Caki2 (cell line): Measurements from ENCODE around the gene TMC1. TPM values are rescaled to one million over a fixed set of nuclear protein-coding genes. Genes with fewer than 3 reads are reported as not detected.
"Not testable (repeated sequence)": the region's sequence is repeated elsewhere in the genome, so short reads cannot be mapped to it uniquely, and the experiment has no call there.

Experiments used
- DNase-seq: peaks from one replicate; pipeline ENCODE4 v3.0.0-alpha.2; 2015; ENCODE audit warnings: low read depth
- in situ Hi-C: cut with HindIII; loops from 2 replicates; pipeline ENCODE4 v1.10.0; 2016; ENCODE audit warnings: low sequenced_read_pairs, low pct_unique_long_range_greater_than_20kb, mixed read lengths
- total RNA-seq: library from RNA; depleted of rRNA; stranded (reverse); fragments of >200 nt; shearing (Covaris generic); gene quantifications from 2 replicates; pipeline ENCODE4 v1.2.3, GENCODE V29; 2014; ENCODE audit warnings: low replicate concordance

TMC1 gene
- total RNA-seq, 1 experiment from 2014 or later = not detected

DNA sequence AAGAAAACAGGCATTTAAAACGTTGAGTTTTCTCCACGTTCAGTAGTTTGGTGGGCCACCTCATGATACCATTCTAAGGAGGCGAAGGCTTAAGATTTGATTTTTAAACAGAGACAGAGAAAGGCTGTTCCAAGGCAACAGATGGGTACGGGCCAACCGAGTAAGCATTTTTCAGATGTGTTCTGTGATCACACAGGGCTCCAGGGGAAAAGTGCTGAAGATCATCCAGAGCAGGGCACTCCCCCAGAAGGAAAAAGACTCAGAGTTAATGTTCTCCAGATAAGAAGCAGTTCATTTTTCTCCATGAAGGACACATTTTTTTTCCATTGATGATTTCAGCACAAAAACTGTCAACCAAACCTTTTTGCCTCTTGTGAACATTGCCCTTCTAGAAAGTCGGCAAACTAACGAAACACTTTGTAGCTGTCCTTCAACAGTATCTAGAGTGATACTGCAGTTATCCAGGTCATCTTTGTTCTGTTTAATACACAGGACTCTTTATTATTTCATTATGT lies 292.7 kb downstream of the TMC1 start:
- in situ Hi-C loops = no loop called here
- no peak for DNase-seq

DNA sequence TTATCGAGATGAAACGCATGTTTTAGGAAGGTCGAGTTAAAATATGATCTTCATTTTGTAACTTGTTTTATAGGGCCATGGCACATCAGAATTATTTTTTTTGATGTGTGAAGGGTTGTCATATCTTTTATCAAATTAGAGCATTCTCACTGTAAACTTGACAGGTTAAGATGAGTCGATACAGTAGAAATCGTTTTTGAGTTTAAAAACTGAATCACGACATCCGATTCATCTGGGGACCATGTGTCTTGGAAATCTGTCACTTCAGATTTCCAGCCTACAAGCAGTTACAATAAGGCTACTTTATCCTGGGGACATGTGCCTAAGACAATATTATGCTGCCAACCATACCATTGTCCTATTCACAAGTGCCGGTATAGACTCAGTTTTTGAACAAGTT lies 295.3 kb downstream of the TMC1 start:
- no peak for DNase-seq
- in situ Hi-C loops = no loop called here

DNA sequence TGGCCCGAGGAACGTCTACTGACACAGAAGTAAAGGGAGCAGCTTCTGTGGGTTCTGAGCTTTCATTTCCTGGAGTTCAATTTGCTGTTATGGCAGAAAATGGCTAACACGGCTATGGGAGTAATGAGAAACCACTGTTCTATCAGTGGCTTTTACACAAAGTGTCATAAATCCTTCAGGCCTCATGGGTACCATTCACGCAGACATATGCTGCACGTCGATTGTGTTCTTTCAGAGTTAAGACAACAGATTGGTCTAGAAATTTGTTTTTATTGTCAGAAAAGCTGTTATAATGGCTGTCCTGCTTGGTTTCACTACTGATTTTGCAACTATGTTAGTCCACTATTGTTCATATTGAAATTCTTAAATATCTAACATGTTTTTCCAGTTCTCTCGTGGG lies 296.0 kb downstream of the TMC1 start:
- in situ Hi-C loops = no loop called here
- no peak for DNase-seq

DNA sequence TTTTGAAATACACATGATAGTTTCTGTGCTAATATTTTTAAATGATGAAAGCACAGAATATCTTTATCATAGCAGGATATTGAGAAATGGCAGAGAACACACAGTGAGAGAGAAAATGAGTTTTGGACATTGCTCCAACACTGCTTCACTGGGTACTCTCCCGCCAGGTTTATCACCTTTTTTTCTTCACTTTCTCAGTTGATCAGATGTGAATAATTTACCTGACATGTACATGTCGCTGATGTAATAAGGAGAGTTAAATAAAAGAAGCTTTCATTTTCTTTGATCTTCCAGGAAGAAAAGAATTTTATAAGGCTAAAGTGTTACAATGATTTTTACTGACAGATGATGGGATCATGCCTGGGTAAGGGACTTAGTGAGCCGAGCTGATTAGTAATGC lies 297.0 kb downstream of the TMC1 start:
- in situ Hi-C loops = no loop called here

DNA sequence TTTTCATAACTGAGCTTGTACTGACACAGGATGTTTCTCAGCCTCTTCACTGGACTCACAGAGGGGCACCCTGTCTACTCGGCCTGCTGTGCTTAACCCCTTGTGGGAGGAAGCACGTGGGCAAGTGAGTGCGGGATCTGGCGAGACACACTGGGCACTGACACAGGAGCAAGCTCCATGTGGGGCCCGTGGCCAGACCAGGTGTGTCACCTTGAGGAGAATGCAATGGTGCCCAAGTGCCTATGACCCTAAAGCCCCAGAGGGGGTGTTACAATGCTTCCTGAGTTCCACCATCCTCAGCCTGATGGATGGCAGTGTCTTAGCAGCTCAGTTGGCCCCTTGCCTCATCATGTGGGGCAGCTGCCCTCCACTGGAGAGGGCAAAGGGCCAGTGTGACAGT lies 302.6 kb downstream of the TMC1 start:
- in situ Hi-C loops = no loop called here
- DNase-seq = no peak

More for the DNA sequence above, 297.0 kb downstream of the TMC1 start:
- DNase-seq = no peak

DNA sequence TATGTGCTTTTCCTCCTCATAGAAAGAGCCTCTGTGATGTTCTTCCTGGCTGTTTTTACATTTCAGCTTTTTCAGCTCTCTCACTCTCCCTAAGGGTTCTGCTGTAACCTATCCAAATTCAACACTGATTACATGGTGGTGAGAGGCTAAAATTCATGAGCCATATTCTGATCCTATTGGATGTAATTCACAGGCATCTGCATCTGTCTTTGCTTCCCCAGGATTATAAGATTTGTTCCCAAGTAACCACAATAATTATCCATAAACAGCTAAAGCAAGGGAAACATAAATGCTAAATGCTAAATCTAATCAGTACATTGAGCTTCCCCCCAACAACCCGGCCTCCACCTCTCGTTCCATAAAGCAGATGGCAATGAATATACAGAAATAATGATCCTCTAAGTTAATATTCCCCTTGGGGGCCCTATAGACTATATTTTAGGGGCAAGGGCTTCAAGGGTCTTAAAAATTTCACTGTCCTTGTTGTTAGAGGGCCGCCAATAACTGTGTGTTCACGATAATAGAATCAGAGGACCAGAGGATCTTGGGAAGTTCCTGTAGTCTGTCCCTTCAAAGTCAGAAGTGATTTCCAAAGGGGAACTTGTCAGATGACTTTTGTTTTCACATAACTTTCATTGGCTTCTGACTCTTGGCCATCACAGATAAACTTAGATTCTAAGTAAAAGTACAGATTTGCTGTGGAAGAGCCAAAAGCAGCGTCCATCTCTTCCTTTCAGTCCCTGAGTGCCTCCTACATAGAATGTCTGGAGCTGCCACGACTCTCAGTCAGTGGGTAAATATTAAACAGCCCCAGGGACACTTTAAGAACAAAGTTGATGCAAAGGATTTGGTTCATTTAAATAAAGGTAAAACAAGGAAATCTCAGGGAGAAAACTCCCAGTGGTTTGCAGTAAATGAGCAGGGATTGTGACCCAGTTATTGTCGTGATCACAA lies 305.9 kb downstream of the TMC1 start:
- DNase-seq = peak; percentile 23
- in situ Hi-C loops = loop anchor here (25.0 kb wide), 1 partner anchor 790 kb away; no protein-coding TSS in a partner anchor

DNA sequence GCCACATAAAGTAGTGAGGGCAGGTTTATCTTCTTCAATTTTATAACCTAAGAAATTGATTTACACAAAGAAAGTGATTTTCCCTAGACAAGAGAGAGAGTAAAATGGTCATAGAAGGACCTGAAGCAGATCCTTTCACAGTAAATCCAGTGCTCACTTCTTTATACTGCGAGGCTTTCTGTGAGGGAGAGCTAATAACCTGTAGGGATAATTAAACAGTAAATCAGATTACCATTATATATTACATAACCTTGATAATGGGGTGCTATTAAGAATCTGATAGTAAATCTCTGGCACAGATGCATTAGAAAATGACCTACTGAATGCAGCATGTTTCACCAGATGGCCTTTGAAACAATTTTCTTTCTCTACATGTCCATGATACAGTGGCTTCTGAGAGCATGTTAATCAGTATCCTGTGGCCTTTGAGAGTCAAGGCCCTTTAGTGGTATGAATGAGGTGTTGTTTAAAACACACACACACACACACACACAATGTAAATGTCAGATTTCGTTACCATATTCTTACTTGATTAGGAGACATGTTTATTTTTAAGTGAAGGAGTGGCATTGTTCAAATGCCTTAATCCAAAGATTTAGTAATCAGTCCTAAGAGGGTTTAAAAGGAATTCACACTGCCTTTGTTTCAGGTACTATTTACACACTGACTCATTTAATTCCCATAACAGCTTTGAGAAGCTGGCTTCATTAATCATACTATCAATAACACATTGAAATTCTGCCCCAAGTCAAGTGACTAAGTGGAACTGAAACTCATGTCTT lies 306.7 kb downstream of the TMC1 start:
- peak; percentile 77 for DNase-seq
- in situ Hi-C loops = loop anchor here (25.0 kb wide), 1 partner anchor 791 kb away; no protein-coding TSS in a partner anchor

DNA sequence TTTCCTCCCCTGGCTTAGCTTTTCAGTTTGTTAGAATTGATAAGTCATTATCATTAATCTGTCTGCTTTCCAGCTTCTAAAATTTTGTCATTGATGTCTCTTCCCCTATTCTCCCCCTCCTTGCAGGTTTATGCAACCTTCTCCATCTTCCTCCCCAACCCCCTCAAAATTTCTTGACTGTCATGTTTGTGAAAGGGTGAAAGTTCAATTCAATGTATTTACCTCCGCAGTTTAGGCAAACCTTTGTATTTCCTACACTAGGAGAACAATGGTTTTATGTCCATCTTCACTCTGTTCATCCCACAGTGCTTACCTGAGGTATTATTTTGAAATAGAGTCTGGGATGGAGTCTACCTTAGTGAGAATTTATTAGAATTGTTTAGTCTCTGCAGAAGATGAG lies 313.6 kb downstream of the TMC1 start:
- in situ Hi-C loops = loop anchor here (25.0 kb wide), 1 partner anchor 798 kb away; no protein-coding TSS in a partner anchor
- DNase-seq = no peak

DNA sequence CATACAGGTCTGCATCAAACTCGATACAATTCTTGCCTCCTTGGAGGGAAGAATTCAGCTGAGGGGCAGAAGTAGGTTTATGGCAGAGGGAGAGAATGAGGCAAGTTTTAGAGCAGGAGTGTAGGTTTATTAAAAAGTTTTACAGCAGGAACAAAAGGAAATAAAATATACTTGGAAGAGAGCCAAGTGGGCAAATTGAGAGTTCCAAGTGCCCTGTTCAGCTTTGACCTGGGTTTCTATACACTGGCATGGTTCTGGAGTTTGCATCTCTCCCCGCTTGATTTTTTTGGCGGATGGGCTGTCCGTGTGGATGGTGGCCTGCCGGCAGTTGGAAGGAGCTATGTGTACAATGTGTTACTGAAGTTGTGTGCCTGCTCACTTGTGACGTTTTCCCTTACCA lies 315.4 kb downstream of the TMC1 start:
- in situ Hi-C loops = loop anchor here (25.0 kb wide), 1 partner anchor 799 kb away; no protein-coding TSS in a partner anchor
- DNase-seq = no peak

DNA sequence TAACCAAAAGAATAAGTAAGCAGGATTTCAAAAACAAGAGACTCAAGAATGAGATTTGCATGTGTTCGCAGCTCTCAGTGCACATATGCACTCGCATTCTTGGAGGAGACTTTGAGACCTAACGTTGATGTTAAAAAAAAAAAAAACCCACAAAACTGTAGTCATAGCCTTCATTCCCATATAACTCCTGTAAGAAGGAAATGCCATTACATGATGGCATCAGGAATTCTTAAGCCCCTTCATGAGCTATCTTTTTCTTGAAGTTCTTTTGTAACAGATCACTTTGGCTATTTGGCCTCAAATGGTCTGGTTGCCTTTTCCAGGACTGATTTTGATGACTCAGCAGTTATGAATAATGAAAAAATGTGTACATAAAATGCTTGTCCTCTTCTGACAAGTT lies 317.7 kb downstream of the TMC1 start:
- in situ Hi-C loops = loop anchor here (25.0 kb wide), 1 partner anchor 802 kb away; no protein-coding TSS in a partner anchor
- no peak for DNase-seq

DNA sequence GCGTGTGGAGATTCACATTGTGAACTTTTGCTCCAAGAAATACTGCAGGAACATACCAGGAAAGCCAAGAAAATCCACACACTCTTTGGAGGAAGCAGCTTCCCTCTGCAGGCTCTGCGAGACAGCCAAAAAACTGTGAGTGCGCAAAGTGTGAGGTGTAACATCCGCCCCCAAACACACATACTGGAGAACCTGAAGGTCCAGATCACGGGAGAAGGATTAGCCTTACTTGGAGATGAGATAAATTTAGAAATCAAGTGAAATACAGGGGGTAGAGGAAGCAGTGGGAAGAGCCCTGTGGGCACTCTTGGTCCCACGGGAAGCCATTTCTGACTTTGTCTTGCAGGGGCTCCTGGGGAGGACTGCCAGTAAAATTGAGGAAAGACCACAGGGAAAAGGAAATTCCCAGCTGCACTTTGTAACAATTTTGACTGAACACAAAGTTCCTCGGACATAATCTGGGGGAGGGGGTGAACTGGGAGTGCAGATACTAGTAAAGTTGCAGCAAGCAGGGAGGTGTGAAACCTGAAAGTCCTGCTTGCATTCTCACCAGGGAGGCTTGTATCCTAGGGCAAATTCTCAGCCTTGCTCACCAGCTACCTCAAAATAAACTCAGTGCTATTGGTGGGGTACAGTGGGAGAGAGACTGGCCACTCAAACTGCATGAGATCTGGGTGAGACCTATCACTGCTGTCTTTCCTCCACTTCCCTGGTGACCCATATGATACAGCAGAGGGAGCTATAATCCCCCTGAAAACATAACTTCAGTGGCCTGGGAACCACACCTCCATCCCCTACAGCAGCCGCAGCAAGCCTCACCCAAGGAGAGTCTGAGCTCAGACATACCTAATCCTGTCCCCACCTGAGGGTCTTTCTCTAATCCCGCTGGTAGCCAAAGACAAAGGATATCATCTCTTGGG lies 322.4 kb downstream of the TMC1 start:
- DNase-seq = no peak
- in situ Hi-C loops = loop anchor here (25.0 kb wide), 1 partner anchor 806 kb away; no protein-coding TSS in a partner anchor

DNA sequence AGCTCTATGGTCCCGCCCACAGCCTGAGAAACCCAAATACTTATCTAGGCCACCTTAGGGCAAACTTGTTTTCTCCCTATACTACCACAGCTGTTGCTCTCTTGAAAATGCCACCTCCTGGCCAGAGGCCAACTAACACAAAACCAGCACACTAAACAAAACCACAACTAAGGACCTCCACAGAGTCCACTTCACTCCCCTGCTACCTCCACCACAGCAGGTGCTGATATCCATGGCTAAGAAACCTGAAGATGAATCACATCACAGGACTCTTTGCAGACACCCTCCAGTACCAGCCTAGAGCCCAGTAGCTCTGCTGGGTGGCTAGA lies 323.0 kb downstream of the TMC1 start:
- no peak for DNase-seq
- in situ Hi-C loops = loop anchor here (25.0 kb wide), 1 partner anchor 807 kb away; no protein-coding TSS in a partner anchor

DNA sequence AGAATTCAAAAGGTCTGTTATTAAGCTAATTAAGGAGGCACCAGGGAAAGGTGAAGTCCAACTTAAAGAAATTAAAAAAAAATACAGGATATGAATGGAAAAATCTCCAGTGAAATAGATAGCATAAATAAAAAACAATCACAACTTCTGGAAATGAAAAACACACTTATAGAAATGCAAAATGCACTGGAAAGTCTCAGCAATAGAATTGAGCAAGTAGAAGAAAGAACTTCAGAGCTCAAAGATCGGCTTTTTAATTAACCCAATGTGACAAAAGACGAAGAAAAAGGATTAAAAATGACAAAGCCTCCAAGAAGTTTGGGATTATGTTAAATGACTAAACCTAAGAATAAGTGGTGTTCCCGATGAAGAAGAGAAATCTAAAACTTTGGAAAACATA lies 323.6 kb downstream of the TMC1 start:
- not testable (repeated sequence) for DNase-seq
- in situ Hi-C loops = loop anchor here (25.0 kb wide), 1 partner anchor 808 kb away; no protein-coding TSS in a partner anchor

DNA sequence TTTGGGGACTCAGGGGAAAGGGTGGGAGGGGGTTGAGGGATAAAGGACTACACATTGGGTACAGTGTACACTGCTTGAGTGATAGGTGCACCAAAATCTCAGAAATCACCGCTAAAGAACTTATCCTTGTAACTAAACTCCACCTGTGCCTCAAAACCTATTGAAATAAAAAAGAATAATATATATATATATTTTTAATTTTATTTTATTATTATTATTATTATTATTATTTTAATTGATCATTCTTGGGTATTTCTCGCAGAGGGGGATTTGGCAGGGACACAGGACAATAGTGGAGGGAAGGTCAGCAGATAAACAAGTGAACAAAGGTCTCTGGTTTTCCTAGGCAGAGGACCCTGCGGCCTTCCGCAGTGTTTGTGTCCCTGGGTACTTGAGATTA lies 328.8 kb downstream of the TMC1 start:
- in situ Hi-C loops = loop anchor here (25.0 kb wide), 1 partner anchor 112 kb away; the partner anchor contains the start of gene ALDH1A1
- not testable (repeated sequence) for DNase-seq

DNA sequence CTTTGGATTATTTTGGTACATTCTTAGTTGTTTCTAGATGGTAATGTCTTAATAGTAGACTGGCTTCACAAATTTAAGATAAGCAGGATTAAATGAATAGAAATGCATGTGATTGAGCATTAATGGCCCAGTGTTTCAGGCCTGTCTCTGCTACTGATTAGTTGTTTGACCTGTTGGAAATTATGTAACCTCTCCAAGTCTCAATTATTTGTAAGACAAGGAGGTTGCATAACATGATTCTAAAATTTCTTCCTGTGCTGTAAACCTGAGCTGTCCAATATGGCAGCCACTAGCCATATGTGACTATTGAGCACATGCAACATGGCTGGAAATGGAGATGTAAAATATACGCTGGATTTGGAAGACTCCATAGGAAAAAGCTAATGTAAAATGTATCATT lies 333.9 kb downstream of the TMC1 start:
- DNase-seq = no peak
- in situ Hi-C loops = loop anchor here (25.0 kb wide), 1 partner anchor 107 kb away; the partner anchor contains the start of gene ALDH1A1

DNA sequence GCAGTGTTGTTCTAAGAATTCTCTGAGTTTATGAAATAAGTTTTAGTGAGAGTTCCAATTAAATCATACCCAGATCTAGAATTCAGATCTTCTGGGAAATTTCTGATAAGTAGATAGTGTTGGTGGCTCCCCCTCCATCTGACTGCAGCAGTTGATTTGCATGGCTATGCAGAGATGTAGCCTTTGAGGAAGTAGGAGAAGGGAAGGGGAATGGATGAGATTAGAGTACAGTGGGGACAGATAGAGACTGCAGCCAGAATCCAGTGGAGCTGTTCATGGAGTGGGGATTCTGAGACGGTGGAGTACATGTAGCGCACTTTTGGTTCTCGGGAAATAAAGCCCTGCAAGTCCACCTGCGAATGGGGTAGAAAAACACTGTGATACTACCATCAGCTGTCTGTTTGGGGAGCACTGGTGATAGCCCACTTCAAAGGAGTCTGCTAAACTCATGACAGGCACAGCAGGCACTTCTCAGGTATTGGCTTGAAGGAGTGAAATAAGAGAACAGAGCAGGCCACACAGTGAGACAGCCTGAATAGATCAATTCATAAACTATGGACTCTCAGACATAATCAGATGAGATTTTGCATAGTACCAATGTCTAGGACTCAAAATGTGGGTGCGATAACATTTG lies 334.6 kb downstream of the TMC1 start:
- in situ Hi-C loops = loop anchor here (25.0 kb wide), 1 partner anchor 106 kb away; the partner anchor contains the start of gene ALDH1A1

More for the DNA sequence above, 334.6 kb downstream of the TMC1 start:
- no peak for DNase-seq
